Upper lobe of right lung (tissue), 1 donor: ENCODE results near the gene PRR33. TPM values are rescaled to one million over a fixed set of nuclear protein-coding genes. Genes with fewer than 3 reads are reported as not detected.

Experiments
- ATAC-seq: fragments of 200-7000 bp; cut with Tn5 transposase; one replicate; pipeline ENCODE4 v1.9.1; 2020; ENCODE audit warnings: mild to moderate bottlenecking, moderate library complexity
- DNase-seq: peaks from one replicate; pipeline ENCODE4 v3.0.0-alpha.2; 2020
- H3K27ac ChIP-seq: fragments of 200-600 bp; one replicate; pipeline ENCODE4 v1.8.0; 2022
- H3K27me3 ChIP-seq: fragments of 200-600 bp; one replicate; pipeline ENCODE4 v1.8.0; 2022; ENCODE audit warnings: mild to moderate bottlenecking
- H3K36me3 ChIP-seq: fragments of 200-600 bp; one replicate; pipeline ENCODE4 v1.8.0; 2022
- H3K4me1 ChIP-seq: fragments of 200-600 bp; one replicate; pipeline ENCODE4 v1.8.0; 2022
- H3K4me3 ChIP-seq: fragments of 200-600 bp; one replicate; pipeline ENCODE4 v1.8.0; 2022; ENCODE audit warnings: mild to moderate bottlenecking
- H3K9me3 ChIP-seq: fragments of 200-600 bp; one replicate; pipeline ENCODE4 v1.8.0; 2022
- intact Hi-C: fragments of 100-400 bp; cut with DNase I; formaldehyde crosslinking; loops from one replicate; pipeline ENCODE4 v1.11.0; 2022
- total RNA-seq: library from RNA; stranded (reverse); fragmentation: NEBNext Ultra II Directional; extraction: Animal tissue kit (Norgen Biotek cat#: 25700); gene quantifications from one replicate; pipeline ENCODE4 v1.2.1, GENCODE V29; 2021
- TF ChIP-seq, protein P1 (sequence below): fragments of 200-600 bp; IDR thresholded peaks from one replicate; pipeline ENCODE4 v1.8.0; 2022; ENCODE audit warnings: antibody characterized with exemption
- donor health status: DM: no; HTN: yes; CAD: no; lungs with severe emphysema.

PRR33 gene
- total RNA-seq, 1 donor from 2014 or later, result not detected

DNA sequence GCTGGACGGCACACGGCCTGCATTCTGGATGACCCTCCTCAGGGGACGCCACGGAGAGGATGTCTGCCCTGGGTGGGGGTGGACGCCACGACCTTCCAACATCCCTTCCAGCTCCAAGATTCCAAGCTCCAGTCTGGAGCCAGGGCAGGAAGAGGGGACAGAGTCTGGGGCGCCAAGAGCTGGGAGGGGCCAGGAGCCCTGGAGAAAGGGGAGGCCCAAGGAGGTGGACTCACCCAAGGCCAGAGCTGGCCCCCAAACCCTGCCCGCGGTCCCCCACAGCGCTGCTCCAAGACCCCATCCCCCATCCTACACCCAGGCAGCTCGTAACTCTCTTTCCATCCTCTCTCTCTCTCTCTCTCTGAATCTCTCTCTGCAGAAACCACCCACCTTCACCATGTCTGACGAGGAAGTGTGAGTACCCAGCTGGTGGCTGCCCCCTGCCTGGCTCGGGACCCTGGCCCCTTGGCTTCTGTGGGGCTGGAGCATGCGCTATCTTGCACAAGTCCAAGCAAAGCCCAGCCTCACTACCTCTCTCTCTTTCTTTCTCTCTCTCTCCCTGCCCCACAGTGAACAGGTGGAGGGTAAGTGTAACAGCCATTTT, 30.9 kb upstream of the PRR33 start:
- TF ChIP-seq, protein P1, sequence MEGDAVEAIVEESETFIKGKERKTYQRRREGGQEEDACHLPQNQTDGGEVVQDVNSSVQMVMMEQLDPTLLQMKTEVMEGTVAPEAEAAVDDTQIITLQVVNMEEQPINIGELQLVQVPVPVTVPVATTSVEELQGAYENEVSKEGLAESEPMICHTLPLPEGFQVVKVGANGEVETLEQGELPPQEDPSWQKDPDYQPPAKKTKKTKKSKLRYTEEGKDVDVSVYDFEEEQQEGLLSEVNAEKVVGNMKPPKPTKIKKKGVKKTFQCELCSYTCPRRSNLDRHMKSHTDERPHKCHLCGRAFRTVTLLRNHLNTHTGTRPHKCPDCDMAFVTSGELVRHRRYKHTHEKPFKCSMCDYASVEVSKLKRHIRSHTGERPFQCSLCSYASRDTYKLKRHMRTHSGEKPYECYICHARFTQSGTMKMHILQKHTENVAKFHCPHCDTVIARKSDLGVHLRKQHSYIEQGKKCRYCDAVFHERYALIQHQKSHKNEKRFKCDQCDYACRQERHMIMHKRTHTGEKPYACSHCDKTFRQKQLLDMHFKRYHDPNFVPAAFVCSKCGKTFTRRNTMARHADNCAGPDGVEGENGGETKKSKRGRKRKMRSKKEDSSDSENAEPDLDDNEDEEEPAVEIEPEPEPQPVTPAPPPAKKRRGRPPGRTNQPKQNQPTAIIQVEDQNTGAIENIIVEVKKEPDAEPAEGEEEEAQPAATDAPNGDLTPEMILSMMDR, result no peak
- intact Hi-C loops, result no loop called here
- Histone ChIP-seq H3K4me3 (no peak overlapping the region), H3K9me3 (no peaks in the 10 kb centered on the region), H3K36me3 (no peaks in the 10 kb centered on the region), H3K27ac (no peak overlapping the region), H3K27me3 (no peaks in the 10 kb centered on the region), H3K4me1 (no peaks in the 10 kb centered on the region)
- DNase-seq (no peak), ATAC-seq (no peak)

DNA sequence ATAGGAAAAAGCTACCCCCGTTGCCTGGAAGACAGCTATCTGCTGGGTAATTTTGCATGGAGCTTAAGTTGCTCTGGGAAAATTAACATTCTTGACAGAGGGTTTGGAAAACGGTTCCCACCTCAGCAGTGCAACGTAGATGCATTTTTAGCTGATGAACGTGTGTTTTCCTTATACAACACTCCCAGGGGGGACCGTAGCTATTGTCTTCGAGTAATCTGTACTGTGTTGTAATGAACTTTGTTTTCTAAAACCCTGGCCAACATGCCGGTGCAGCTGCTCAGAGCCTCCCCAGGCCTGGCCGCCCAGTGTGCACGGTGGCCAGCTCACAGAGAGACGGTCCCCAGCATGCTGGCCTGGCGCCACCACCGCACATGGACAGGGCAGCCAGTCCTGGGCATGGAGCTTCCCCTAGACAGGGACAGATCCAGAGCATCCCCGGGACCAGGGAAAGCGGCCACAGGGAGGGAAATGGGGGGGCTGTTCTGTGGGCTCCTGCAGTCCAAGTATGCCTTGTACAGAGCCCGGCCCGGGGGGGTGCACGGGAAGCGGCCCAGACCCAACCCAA, 30.0 kb upstream of the PRR33 start:
- no peak overlapping the region for H3K27ac ChIP-seq
- ATAC-seq (no peak), DNase-seq (no peak)
- TF ChIP-seq, protein P1, result no peak
- H3K27me3 ChIP-seq, result no peaks in the 10 kb centered on the region
- H3K36me3 ChIP-seq, result no peaks in the 10 kb centered on the region
- intact Hi-C loops, result no loop called here
- no peak overlapping the region for H3K4me3 ChIP-seq
- H3K9me3 ChIP-seq, result no peaks in the 10 kb centered on the region
- no peaks in the 10 kb centered on the region for H3K4me1 ChIP-seq

DNA sequence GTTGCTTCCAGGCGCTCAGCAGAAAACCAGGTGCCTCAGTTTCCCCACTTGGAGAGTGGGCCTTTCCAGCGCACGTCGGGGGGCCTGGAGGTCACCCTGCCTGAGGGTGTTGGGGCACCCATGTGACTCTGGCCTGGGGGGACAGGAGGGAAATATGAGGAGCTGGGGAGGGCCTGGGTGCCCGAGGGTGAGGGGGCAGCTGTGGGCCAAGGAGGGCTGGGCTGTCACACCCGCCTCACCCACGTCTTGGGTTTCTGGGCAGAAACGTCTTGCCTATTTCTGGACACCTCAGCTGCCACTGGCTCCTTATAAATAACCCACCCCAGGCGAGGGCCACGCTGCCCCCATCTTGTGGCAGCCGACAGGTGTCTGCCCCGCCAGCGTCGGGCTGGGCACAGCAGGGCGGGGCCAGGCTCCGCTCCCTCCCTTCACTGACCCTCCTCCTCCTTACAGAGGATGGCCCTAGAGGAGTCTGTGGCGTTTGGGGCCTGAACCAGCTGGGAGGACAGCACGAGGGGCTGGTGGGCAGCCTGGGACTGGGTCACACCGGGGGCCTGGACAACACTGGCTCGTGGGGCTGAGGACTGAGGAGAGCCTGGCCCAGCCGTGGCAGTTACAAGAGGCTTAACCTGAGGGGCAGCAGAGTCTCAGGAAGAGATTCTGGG, 29.3 kb upstream of the PRR33 start:
- DNase-seq (no peak), ATAC-seq (no peak)
- H3K9me3 ChIP-seq, result no peaks in the 10 kb centered on the region
- no peak overlapping the region for H3K4me3 ChIP-seq
- no peaks in the 10 kb centered on the region for H3K36me3 ChIP-seq
- intact Hi-C loops, result no loop called here
- no peaks in the 10 kb centered on the region for H3K4me1 ChIP-seq
- TF ChIP-seq, protein P1, result no peak
- no peak overlapping the region for H3K27ac ChIP-seq
- H3K27me3 ChIP-seq, result no peaks in the 10 kb centered on the region

DNA sequence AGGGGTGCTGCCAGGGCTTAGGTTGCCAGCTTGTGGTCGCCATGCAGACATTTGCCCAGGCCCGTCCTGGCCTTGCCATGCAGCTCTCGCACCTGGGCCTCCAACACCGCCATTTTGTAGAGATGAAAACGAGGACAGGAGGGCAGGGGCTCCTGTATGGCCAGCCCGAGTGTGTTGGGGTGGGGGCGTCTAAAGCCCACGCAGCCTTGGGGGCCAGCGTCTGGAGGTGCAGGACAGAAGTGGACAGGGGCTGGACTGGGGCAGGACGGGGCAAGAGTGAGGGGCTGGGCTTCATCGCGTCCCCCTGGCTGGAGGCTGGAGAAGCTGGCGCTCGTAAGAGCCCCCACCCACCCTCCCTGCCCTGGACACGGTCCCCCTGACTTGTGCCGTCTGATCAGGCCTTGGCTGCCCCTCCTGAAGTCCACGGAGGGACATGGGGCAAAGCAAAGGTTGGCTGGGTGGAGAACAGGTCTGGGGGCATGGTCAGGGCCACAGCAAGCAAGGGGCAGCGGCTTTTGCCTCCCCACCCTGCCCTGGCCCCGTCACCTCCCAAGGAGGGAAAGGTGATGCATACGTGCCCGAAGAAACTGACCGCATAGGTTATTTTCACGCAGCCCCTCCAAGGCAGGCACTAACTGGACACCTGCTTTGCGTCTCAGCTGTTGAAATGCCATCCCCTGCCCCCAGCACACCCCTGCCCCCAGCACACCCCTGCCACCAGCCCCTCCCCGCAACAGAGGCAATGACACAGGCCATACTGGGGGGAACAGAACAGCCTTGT, 28.6 kb upstream of the PRR33 start:
- no peak overlapping the region for H3K27ac ChIP-seq

DNA sequence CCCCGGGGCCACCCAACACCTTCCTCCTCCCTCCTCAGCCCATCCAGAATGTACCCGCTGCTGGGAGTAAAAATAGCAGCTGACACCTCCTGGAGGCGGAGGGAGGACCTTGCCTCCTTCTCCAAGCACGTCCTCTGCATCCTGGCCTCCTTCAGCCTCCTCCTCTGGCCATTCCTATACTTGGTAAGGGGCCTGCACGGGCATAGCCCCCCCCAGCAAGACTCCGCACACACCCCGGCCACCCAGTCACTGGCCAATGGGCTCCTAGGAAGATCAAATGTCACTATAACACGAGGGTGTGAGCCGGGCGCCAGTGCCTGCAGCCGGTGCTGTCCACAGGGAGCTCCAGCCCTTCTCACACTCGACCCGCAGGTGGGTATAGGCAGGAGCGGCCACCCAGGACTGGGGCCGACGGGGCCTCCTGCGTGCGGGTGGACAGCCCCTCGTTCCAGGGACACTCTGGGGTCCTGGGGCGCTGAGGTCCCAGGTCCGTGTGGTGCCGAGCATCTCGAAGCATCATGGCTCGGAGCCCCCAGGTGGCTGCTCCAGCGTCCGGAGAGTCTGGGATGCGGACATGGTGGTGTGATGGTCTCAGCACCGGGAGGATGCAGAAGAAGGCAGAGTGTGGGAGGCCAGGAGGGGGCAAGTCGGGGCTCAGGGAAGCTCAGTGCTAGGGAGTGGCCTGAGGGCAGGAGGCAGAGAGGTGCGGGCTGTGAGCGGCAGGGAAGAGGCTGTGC, 27.9 kb upstream of the PRR33 start, which contains the start of gene TNNT3:
Gene TNNT3 (plus strand): TSS at position 313 of the 737 bp plus-strand sequence. CDS start 3,172 bp downstream, outside the sequence.
- H3K4me1 ChIP-seq, result no peaks in the 10 kb centered on the region
- no peaks in the 10 kb centered on the region for H3K36me3 ChIP-seq
- intact Hi-C loops, result no loop called here
- ATAC-seq (no peak), DNase-seq (no peak)
- H3K27me3 ChIP-seq, result no peaks in the 10 kb centered on the region
- TF ChIP-seq, protein P1, result no peak
- no peaks in the 10 kb centered on the region for H3K9me3 ChIP-seq
- H3K4me3 ChIP-seq, result no peak within 1 kb of the TSS
- no peak within 1 kb of the TSS for H3K27ac ChIP-seq

More for the DNA sequence above, 28.6 kb upstream of the PRR33 start:
- intact Hi-C loops, result no loop called here
- Histone ChIP-seq H3K4me3 (no peak overlapping the region), H3K9me3 (no peaks in the 10 kb centered on the region), H3K36me3 (no peaks in the 10 kb centered on the region), H3K4me1 (no peaks in the 10 kb centered on the region), H3K27me3 (no peaks in the 10 kb centered on the region)
- ATAC-seq (no peak), DNase-seq (no peak)
- TF ChIP-seq, protein P1, result no peak
